Esophagus mucosa (tissue), 1 donor: ENCODE data around the gene UQCR11. TPM values are rescaled to one million over a fixed set of nuclear protein-coding genes. Genes with fewer than 3 reads are reported as not detected.

Experiments
- ATAC-seq: fragments of 200-7000 bp; cut with Tn5 transposase; one replicate; pipeline ENCODE4 v1.9.1; 2020
- total RNA-seq: library from RNA; stranded (reverse); gene quantifications from one replicate; pipeline ENCODE4 v1.2.4, GENCODE V29; 2023
- donor health status: DM: yes; HTN: yes; CAD: no.

UQCR11 gene
- total RNA-seq, 1 donor from 2014 or later: 225 TPM

- no peak for ATAC-seq
These were observed 29.6 kb upstream of the UQCR11 start for GRCh38 chr19:1634938-1635243.

GRCh38 chr19:1634242-1634937, 29.1 kb upstream of the UQCR11 start:
- no peak for ATAC-seq

- no peak for ATAC-seq
These were observed 28.1 kb upstream of the UQCR11 start for GRCh38 chr19:1633269-1633826.

GRCh38 chr19:1632462-1633268, 27.4 kb upstream of the UQCR11 start:
- ATAC-seq: no peak

- peak; percentile 31 for ATAC-seq
These were observed 26.4 kb upstream of the UQCR11 start for GRCh38 chr19:1631557-1632100.

- no peak for ATAC-seq
These were observed 25.5 kb upstream of the UQCR11 start for GRCh38 chr19:1630811-1631210.

GRCh38 chr19:1630012-1630411, 24.8 kb upstream of the UQCR11 start:
- no peak for ATAC-seq

GRCh38 chr19:1629256-1629808, 24.1 kb upstream of the UQCR11 start:
- ATAC-seq: no peak

GRCh38 chr19:1627194-1627593, 21.9 kb upstream of the UQCR11 start:
- ATAC-seq: no peak

- ATAC-seq: no peak
These were observed 21.3 kb upstream of the UQCR11 start for GRCh38 chr19:1626417-1627010.

GRCh38 chr19:1624458-1624857, 19.2 kb upstream of the UQCR11 start:
- ATAC-seq: peak; percentile 33

- ATAC-seq: no peak
These were observed 17.3 kb upstream of the UQCR11 start for GRCh38 chr19:1622541-1622940.

GRCh38 chr19:1622007-1622406, 16.7 kb upstream of the UQCR11 start:
- no peak for ATAC-seq

GRCh38 chr19:1621574-1621973, 16.3 kb upstream of the UQCR11 start:
- no peak for ATAC-seq

- ATAC-seq: no peak
These were observed 15.8 kb upstream of the UQCR11 start for GRCh38 chr19:1621021-1621420.

- ATAC-seq: no peak
These were observed 15.2 kb upstream of the UQCR11 start for GRCh38 chr19:1620502-1620901.

- ATAC-seq: no peak
These were observed 14.4 kb upstream of the UQCR11 start for GRCh38 chr19:1619703-1620102.

- ATAC-seq: peak; percentile 6
These were observed 13.8 kb upstream of the UQCR11 start for GRCh38 chr19:1619094-1619439.

- ATAC-seq: peak; percentile 51
These were observed 13.2 kb upstream of the UQCR11 start for GRCh38 chr19:1618157-1619093.

- no peak for ATAC-seq
These were observed 11.6 kb upstream of the UQCR11 start for GRCh38 chr19:1616875-1617274.

- no peak for ATAC-seq
These were observed 11.1 kb upstream of the UQCR11 start for GRCh38 chr19:1616396-1616795.
